ENCODE measurements around the gene RFPL1. TPM values are rescaled to one million over a fixed set of nuclear protein-coding genes. Genes with fewer than 3 reads are reported as not detected.
A peak's percentile ranks its signal among the peaks of the same experiment; 100 is the strongest.
"Not testable (repeated sequence)": the region's sequence is repeated elsewhere in the genome, so short reads cannot be mapped to it uniquely, and the experiment has no call there.

The RFPL1 gene
- total and polyA plus RNA-seq, 11 donors, result not detected

DNA sequence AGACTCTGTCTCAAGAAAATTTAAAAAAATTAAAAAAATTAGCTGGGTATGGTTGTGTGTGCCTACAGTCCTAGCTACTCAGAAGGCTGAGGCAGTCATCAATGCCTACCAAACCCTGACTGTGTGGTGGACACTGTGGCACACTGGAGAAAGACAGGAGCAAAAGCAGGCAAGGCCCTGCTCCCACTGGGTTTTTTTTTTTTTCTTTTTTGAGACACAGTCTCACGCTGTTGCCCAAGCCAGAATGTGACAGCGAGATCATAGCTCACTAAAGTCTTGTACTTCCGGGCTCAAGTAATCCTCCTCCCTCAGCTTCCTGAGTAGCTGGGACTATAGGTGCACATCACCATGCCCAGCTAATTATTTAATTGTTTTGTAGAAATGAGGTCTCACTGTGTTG, 46.3 kb downstream of the RFPL1 start:
- TF ChIP-seq POLR2A (IDR thresholded peaks at IDR 0.05) (no peak), CTCF (IDR thresholded peaks at IDR 0.05) (no peak)
- Histone ChIP-seq H3K4me3 (no peak overlapping the region), H3K36me3 (no peaks in the 10 kb centered on the region), H3K9me3 (no peaks in the 10 kb centered on the region), H3K27ac (no peak overlapping the region), H3K4me1 (peaks cover 0 to 21% (median 9%) of the 10 kb centered on the region in 12 donors), H3K27me3 (peaks cover 20 to 49% (median 33%) of the 10 kb centered on the region in 9 donors)
- intact Hi-C loops (cut with DNase I), result no loop called here
- DNase-seq (no peak), ATAC-seq (no peak)
- WGBS, 4 donors, result 92 to 95% (median 94%) methylated on average over 3 of the region's 3 CpGs

GRCh38 chr22:29485448-29485847, 47.1 kb downstream of the RFPL1 start:
- Histone ChIP-seq H3K27me3 (peaks cover 12 to 41% (median 25%) of the 10 kb centered on the region in 9 donors), H3K27ac (no peak overlapping the region), H3K36me3 (no peaks in the 10 kb centered on the region), H3K4me3 (no peak overlapping the region), H3K4me1 (peaks cover 0 to 13% (median 5%) of the 10 kb centered on the region in 12 donors), H3K9me3 (no peaks in the 10 kb centered on the region)
- ATAC-seq (no peak), DNase-seq (no peak)
- intact Hi-C loops (cut with DNase I), result no loop called here
- WGBS, 4 donors, result 88 to 92% (median 90%) methylated on average over 5 to 8 of the region's 8 CpGs
- TF ChIP-seq CTCF (IDR thresholded peaks at IDR 0.05), result no peak
- no peak for TF ChIP-seq POLR2A (IDR thresholded peaks at IDR 0.05)

GRCh38 chr22:29487426-29487986, 49.1 kb downstream of the RFPL1 start:
- Histone ChIP-seq H3K27me3 (peaks cover 0 to 20% (median 5%) of the 10 kb centered on the region in 9 donors), H3K4me1 (no peaks in the 10 kb centered on the region), H3K9me3 (no peaks in the 10 kb centered on the region), H3K4me3 (no peak overlapping the region), H3K36me3 (no peaks in the 10 kb centered on the region), H3K27ac (no peak overlapping the region)
- TF ChIP-seq CTCF (IDR thresholded peaks at IDR 0.05), result no peak
- no peak for TF ChIP-seq POLR2A (IDR thresholded peaks at IDR 0.05)
- intact Hi-C loops (cut with DNase I), result no loop called here
- DNase-seq, result no peak
- peak in 1 of 4 donors; percentile 58 for ATAC-seq
- 63 to 70% (median 67%) methylated on average over 6 of the region's 6 CpGs for WGBS, 4 donors

DNA sequence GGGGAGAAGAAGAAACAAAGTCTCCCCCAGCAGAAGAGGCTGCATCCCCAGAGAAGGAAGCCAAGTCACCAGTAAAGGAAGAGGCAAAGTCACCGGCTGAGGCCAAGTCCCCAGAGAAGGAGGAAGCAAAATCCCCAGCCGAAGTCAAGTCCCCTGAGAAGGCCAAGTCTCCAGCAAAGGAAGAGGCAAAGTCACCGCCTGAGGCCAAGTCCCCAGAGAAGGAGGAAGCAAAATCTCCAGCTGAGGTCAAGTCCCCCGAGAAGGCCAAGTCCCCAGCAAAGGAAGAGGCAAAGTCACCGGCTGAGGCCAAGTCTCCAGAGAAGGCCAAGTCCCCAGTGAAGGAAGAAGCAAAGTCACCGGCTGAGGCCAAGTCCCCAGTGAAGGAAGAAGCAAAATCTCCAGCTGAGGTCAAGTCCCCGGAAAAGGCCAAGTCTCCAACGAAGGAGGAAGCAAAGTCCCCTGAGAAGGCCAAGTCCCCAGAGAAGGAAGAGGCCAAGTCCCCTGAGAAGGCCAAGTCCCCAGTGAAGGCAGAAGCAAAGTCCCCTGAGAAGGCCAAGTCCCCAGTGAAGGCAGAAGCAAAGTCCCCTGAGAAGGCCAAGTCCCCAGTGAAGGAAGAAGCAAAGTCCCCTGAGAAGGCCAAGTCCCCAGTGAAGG, 50.9 kb downstream of the RFPL1 start:
- H3K27ac ChIP-seq, result not testable (repeated sequence)
- 61 to 70% (median 67%) methylated on average over 8 of the region's 8 CpGs for WGBS, 4 donors

More for the DNA sequence above, 50.9 kb downstream of the RFPL1 start:
- H3K27me3 ChIP-seq; H3K4me3 ChIP-seq; H3K36me3 ChIP-seq; H3K4me1 ChIP-seq; intact Hi-C loops (cut with DNase I); H3K9me3 ChIP-seq; ATAC-seq: not testable (repeated sequence)
- peak in 1 of 5 donors; percentile 31 for DNase-seq
